WERI-Rb-1 (cell line): ENCODE results near the gene B4GALT3.

Experiments used
- DNase-seq: peaks from one replicate; pipeline ENCODE4 v3.0.0-alpha.2; 2020
- H3K27ac ChIP-seq: fragments of 250-450 bp; sonication (Bioruptor Pico); 2 replicates; pipeline ENCODE4 v1.5.1; 2020; ENCODE audit warnings: mild to moderate bottlenecking, moderate library complexity
- H3K27me3 ChIP-seq: fragments of 250-450 bp; sonication (Bioruptor Pico); 2 replicates; pipeline ENCODE4 v1.5.1; 2021; ENCODE audit warnings: mild to moderate bottlenecking, low read depth, moderate library complexity; ENCODE audit not compliant: insufficient read depth, severe bottlenecking
- H3K36me3 ChIP-seq: fragments of 250-450 bp; sonication (Bioruptor Pico); 2 replicates; pipeline ENCODE4 v1.5.1; 2020; ENCODE audit warnings: mild to moderate bottlenecking, moderate library complexity
- H3K4me3 ChIP-seq: 2 replicates; pipeline ENCODE4 v1.5.1; 2011; ENCODE audit warnings: low read depth, mild to moderate bottlenecking, control low read depth, low read length
- H3K9me3 ChIP-seq: fragments of 250-450 bp; sonication (Bioruptor Pico); 2 replicates; pipeline ENCODE4 v1.5.1; 2021; ENCODE audit warnings: mild to moderate bottlenecking, moderate library complexity; ENCODE audit not compliant: severe bottlenecking
- CTCF ChIP-seq: IDR thresholded peaks from 2 replicates; pipeline ENCODE4 v1.5.1; 2011; ENCODE audit warnings: low read depth, mild to moderate bottlenecking, control low read depth, inconsistent platforms, low read length

B4GALT3 gene

GRCh38 chr1:161199506-161200139 lies 22.3 kb upstream of the B4GALT3 start:
- no peak for DNase-seq
- H3K27ac ChIP-seq, result 0 out of 2 replicates have a peak overlapping the region, but pooled peaks have one; percentile 7
- H3K36me3 ChIP-seq, result peaks cover 19% of the 10 kb centered on the region
- TF ChIP-seq CTCF, result no peak
- no peaks in the 10 kb centered on the region for H3K27me3 ChIP-seq
- no peak overlapping the region for H3K4me3 ChIP-seq
- H3K9me3 ChIP-seq, result no peaks in the 10 kb centered on the region

DNA sequence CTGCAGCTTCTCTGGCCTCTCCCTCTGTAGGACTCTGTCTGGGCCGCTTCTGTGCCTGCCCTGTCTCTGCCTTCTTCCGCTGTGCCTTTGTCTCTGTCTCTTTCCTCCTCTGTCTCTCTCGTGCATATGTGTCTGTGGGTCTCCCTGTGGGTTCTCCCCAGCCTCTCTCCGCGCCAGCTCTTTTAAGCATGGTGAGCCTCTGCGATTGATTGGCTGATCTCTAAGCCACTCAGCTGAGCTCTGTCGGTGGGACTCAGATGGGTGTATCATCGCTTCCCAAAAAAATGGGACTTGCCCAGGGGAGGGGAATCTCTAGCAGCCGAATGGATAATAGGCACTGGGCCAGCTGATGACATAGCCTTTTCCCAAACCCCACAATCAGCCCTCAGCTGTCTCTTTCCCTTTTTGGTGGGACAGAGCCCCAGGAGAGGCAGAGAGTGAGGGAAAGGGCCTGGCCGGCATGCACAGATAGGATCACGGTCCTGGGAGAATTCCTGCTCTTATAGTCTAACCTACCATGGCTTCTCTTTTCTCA lies 21.7 kb upstream of the B4GALT3 start, which contains the start of gene ADAMTS4:
ADAMTS4 (minus strand) TSS at position 158 of the 535 bp plus-strand sequence. CDS start 427 bp downstream, outside the sequence.
- TF ChIP-seq CTCF, result no peak
- peak; percentile 65 for DNase-seq
- Histone ChIP-seq H3K27ac (peak within 1 kb of the TSS; percentile 96), H3K36me3 (peaks cover 14% of the 10 kb centered on the region), H3K27me3 (no peaks in the 10 kb centered on the region), H3K9me3 (no peaks in the 10 kb centered on the region), H3K4me3 (peak within 1 kb of the TSS; percentile 19)

GRCh38 chr1:161198194-161198896 lies 21.0 kb upstream of the B4GALT3 start:
- Histone ChIP-seq H3K9me3 (no peaks in the 10 kb centered on the region), H3K4me3 (peak overlapping the region; percentile 19), H3K36me3 (peaks cover 10% of the 10 kb centered on the region), H3K27ac (peak overlapping the region; percentile 96), H3K27me3 (no peaks in the 10 kb centered on the region)
- TF ChIP-seq CTCF, result peak; percentile 48
- DNase-seq, result peak; percentile 88

DNA sequence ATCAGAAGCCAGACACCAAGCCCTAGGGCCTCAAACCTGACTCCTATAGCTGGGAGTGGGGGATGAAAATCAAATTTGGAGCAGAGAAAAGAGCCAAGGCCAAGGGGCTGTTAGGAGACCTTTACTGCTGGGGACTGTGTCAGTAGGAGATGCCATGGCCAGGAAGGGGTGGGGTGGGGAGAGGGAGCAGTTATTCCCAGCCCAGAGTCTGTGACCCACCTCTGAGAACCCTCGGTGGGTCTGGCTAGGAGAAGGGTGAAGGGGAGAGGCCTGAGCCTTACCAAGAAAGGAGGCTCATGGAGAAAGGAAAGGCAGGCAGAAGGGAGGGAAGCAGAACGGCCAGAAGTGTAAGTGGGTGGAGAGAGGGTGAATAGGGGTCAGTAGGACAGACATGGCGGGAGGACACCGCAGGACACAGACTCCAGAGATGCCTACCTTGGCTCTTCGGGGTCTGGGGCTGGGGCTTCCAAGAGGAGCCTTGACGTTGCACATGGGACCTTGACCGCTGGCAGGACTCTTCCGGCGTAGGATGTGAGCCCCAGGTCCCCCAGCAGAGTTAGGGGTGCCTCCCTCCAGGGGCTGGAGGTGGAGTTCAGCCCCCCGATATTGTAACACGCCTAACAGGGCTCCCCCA lies 20.4 kb upstream of the B4GALT3 start:
- Histone ChIP-seq H3K4me3 (peak overlapping the region; percentile 28), H3K36me3 (peaks cover 17% of the 10 kb centered on the region), H3K27me3 (no peaks in the 10 kb centered on the region), H3K27ac (peak overlapping the region; percentile 96), H3K9me3 (no peaks in the 10 kb centered on the region)
- no peak for DNase-seq
- no peak for TF ChIP-seq CTCF

DNA sequence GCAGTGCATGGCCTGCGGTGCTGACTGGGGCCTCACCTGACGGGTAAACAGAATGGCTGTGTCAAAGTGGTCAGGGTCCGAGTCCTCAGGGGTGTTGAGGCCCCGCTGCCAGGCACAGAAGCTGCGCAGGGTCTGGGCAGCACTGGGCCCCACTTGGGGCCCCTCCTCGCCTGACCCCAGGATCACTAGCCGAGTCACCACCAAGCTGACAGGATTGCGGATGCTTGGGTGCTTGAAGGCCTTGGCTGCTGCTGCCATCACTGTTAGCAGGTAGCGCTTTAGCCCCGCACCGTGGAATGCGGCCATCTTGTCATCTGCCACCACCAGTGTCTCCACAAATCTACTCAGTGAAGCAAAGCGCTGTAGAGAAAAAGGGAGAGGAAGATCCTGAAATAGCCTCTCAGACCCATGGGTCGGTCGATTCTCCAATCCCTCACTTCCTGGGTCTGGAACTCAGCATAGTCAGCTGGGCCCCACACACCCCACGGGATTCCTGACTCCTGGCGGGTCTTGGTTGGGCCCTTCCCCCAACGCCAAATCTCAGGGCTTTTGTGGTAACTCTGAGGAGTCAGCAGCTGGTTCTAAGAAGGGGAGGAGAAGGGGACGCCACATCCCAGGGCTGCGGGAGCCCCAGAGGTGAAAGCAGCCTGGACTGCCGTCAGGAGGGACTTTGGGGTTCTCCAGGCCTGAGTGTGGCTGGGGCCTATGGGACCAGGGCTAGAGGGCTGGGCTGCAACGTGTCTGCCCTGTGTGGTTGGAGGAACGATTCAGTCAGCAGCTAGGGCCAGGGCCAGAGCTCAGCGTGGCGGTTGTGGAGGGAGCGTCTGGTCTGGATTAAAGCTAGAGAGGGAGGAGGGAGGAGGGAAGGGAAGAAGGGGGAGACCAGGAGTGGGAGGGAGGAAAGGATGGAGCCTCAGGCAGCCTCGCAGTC lies 19.5 kb upstream of the B4GALT3 start:
- peaks cover 23% of the 10 kb centered on the region for H3K36me3 ChIP-seq
- no peaks in the 10 kb centered on the region for H3K27me3 ChIP-seq
- peak overlapping the region; percentile 36 for H3K4me3 ChIP-seq
- H3K9me3 ChIP-seq, result no peaks in the 10 kb centered on the region
- peak; percentile 98 for DNase-seq
- no peak for TF ChIP-seq CTCF
- H3K27ac ChIP-seq, result peak overlapping the region; percentile 96
